HepG2 (cell line): ENCODE data around the gene OR51E2. TPM values are rescaled to one million over a fixed set of nuclear protein-coding genes. Genes with fewer than 3 reads are reported as not detected.

Experiments used
- ATAC-seq: fragments of 200-7000 bp; cut with Tn5 transposase; 3 replicates; pipeline ENCODE4 v1.9.1; 2020; ENCODE audit warnings: mild to moderate bottlenecking, moderate library complexity
- BruUV-seq: library from RNA; stranded (reverse); fragments of 400-500 nt; replicated peaks from 2 replicates; lab custom pipeline; 2021; lab: Mats Ljungman, UMichigan
- CTCF ChIA-PET: fragments of 300-600 bp; formaldehyde crosslinking; extraction: SDS; loops from one replicate; lab custom pipeline; 2021; ENCODE audit warnings: low total read pairs, inconsistent platforms, low intra/inter-chr PET ratio; lab: Yijun Ruan, JAX
- POLR2A ChIA-PET: fragments of 350-600 bp; sonication (Branson Sonifier 250); formaldehyde crosslinking; loops from one replicate; lab custom pipeline; 2020; ENCODE audit warnings: antibody characterized with exemption, inconsistent platforms; lab: Yijun Ruan, JAX
- DNase-seq: peaks from one replicate; pipeline ENCODE4 v3.0.0-alpha.2; 2015; ENCODE audit warnings: low spot score
- FAIRE-seq: peaks from 3 replicates; lab custom pipeline; 2011; peaks lifted over from hg19 to GRCh38; lab: Jason Lieb, UNC
- H2AFZ ChIP-seq: one replicate; pipeline ENCODE4 v1.6.1; 2011; ENCODE audit warnings: low read length, inconsistent platforms
- H3K27ac ChIP-seq: fragments of 300-600 bp; 3 replicates; pipeline ENCODE4 v1.8.0; 2011; ENCODE audit warnings: mixed run types, mild to moderate bottlenecking, mixed read lengths, low read length, inconsistent platforms; ENCODE audit not compliant: insufficient read depth; ENCODE audit errors: extremely low read length
- H3K27me3 ChIP-seq, 2 experiments: fragments of 200-600 bp in 1 of 2; 2 replicates in 1 of 2; 3 replicates in 1 of 2; pipeline versions ENCODE4 v1.6.0 to v1.8.0; 2011; ENCODE audit warnings: low read length in 2 of 2, mild to moderate bottlenecking in 2 of 2, moderate library complexity in 2 of 2, inconsistent platforms in 1 of 2; ENCODE audit not compliant: insufficient read depth in 2 of 2, control insufficient read depth in 1 of 2
- H3K36me3 ChIP-seq, 2 experiments: fragments of 200-600 bp in 1 of 2; replicated peaks in 1 of 2; 2 replicates in 1 of 2; 3 replicates in 1 of 2; pipeline versions ENCODE4 v1.5.1 to v1.8.0; 2011; ENCODE audit warnings: low read length in 2 of 2, inconsistent platforms in 1 of 2; ENCODE audit not compliant: insufficient read depth in 2 of 2, control insufficient read depth in 1 of 2
- H3K4me1 ChIP-seq: 2 replicates; pipeline ENCODE4 v1.5.1; 2012; ENCODE audit warnings: low read length, inconsistent platforms; ENCODE audit not compliant: insufficient read depth
- H3K4me2 ChIP-seq: 2 replicates; pipeline ENCODE4 v1.6.0; 2011; ENCODE audit warnings: low read depth, low read length, inconsistent platforms
- H3K4me3 ChIP-seq, 3 experiments: fragments of 200-600 bp in 1 of 3; sonication (generic), shearing (Covaris generic) in 1 of 3; replicated peaks in 1 of 3; 2 replicates each; pipeline ENCODE4 v1.5.1; 2011 to 2016; ENCODE audit warnings: low read length in 3 of 3, inconsistent platforms in 2 of 3, low read depth in 2 of 3, mild to moderate bottlenecking in 2 of 3, control low read depth in 1 of 3, mixed read lengths in 1 of 3; ENCODE audit not compliant: insufficient read depth in 1 of 3
- H3K79me2 ChIP-seq: one replicate; pipeline ENCODE4 v1.6.1; 2011; ENCODE audit warnings: low read length, inconsistent platforms; ENCODE audit not compliant: insufficient read depth
- H3K9ac ChIP-seq: 2 replicates; pipeline ENCODE4 v1.6.0; 2011; ENCODE audit warnings: mild to moderate bottlenecking, low read depth, low read length, inconsistent platforms; ENCODE audit not compliant: insufficient read depth
- H3K9me3 ChIP-seq: 2 replicates; pipeline ENCODE4 v1.5.1; 2012; ENCODE audit warnings: mild to moderate bottlenecking, low read length
- H4K20me1 ChIP-seq: 2 replicates; pipeline ENCODE4 v1.6.0; 2011; ENCODE audit warnings: inconsistent platforms, mild to moderate bottlenecking, low read length, moderate library complexity; ENCODE audit not compliant: insufficient read depth
- ATRX ChIP-seq: sonication (generic); formaldehyde crosslinking; IDR thresholded peaks from 2 replicates; pipeline ENCODE4 v1.4.0; 2020; ENCODE audit warnings: missing genetic modification reagents, borderline replicate concordance
- DRAP1 ChIP-seq: IDR thresholded peaks from 2 replicates; pipeline ENCODE4 v1.6.1; 2016; ENCODE audit warnings: missing genetic modification reagents, missing compliant biosample characterization
- ELF4 ChIP-seq: sonication (generic); formaldehyde crosslinking; IDR thresholded peaks from 2 replicates; pipeline ENCODE4 v1.5.0; 2020; ENCODE audit warnings: missing genetic modification reagents, mild to moderate bottlenecking, moderate library complexity, borderline replicate concordance
- KAT7 ChIP-seq: IDR thresholded peaks from 2 replicates; pipeline ENCODE4 v1.6.1; 2018; ENCODE audit warnings: borderline replicate concordance, missing compliant biosample characterization
- KIAA2018 ChIP-seq: sonication (generic); formaldehyde crosslinking; IDR thresholded peaks from 2 replicates; pipeline ENCODE4 v1.5.0; 2020; ENCODE audit warnings: mild to moderate bottlenecking, missing genetic modification reagents, borderline replicate concordance
- MTF2 ChIP-seq: sonication (generic); formaldehyde crosslinking; IDR thresholded peaks from 2 replicates; pipeline ENCODE4 v1.5.0; 2020; ENCODE audit warnings: missing genetic modification reagents, borderline replicate concordance
- SIX4 ChIP-seq: sonication (generic); formaldehyde crosslinking; IDR thresholded peaks from 2 replicates; pipeline ENCODE4 v1.4.0; 2020; ENCODE audit warnings: missing genetic modification reagents
- TFDP1 ChIP-seq: IDR thresholded peaks from 2 replicates; pipeline ENCODE4 v1.6.1; 2016; ENCODE audit warnings: missing compliant biosample characterization, missing genetic modification reagents, borderline replicate concordance
- THAP11 ChIP-seq: IDR thresholded peaks from 2 replicates; pipeline ENCODE4 v1.6.1; 2016; ENCODE audit warnings: missing biosample characterization, missing genetic modification reagents
- XRCC5 ChIP-seq: fragments of 200-400 bp; formaldehyde crosslinking; optimal IDR thresholded peaks from 2 replicates; pipeline ENCODE3; 2017; ENCODE audit warnings: mild to moderate bottlenecking, low read length
- ZFYVE20 ChIP-seq: sonication (generic); formaldehyde crosslinking; IDR thresholded peaks from 2 replicates; pipeline ENCODE4 v1.8.0; 2023; ENCODE audit warnings: low read depth, mild to moderate bottlenecking, moderate library complexity, missing genetic modification reagents, borderline replicate concordance
- ZNF589 ChIP-seq: sonication (generic); formaldehyde crosslinking; conservative IDR thresholded peaks from 2 replicates; pipeline ENCODE4 v1.8.0; 2022; ENCODE audit warnings: mild to moderate bottlenecking, moderate library complexity, missing genetic modification reagents
- ZSCAN25 ChIP-seq: sonication (generic); formaldehyde crosslinking; IDR thresholded peaks from 2 replicates; pipeline ENCODE4 v1.8.0; 2022; ENCODE audit warnings: mild to moderate bottlenecking, missing genetic modification reagents
- ZZZ3 ChIP-seq: sonication (generic); formaldehyde crosslinking; IDR thresholded peaks from 2 replicates; pipeline ENCODE4 v1.4.0; 2020; ENCODE audit warnings: missing genetic modification reagents, mild to moderate bottlenecking, borderline replicate concordance
- whole genome bisulfite sequencing: methylation state at CpG from one replicate; pipeline ENCODE4 v1.1.6; 2017; ENCODE audit warnings: low lambda C conversion rate; 5-methylcytosine and 5-hydroxymethylcytosine counted together
- in situ Hi-C: cut with HindIII; loops from 2 replicates; pipeline ENCODE4 v1.10.0; 2017; ENCODE audit warnings: low pct_unique_long_range_greater_than_20kb; ENCODE audit not compliant: extremely low pct_ligation_motif_present
- intact Hi-C: fragments of 100-400 bp; cut with micrococcal nuclease; formaldehyde crosslinking; loops from one replicate; pipeline ENCODE4 v1.10.0; 2022; ENCODE audit not compliant: unreplicated experiment
- polyA plus RNA-seq, 8 experiments: library from polyadenylated mRNA; depleted of rRNA in 3 of 8; stranded (reverse) in 7 of 8; unstranded in 1 of 8; fragments of >200 nt; fragmentation: Illumina TruSeq in 4 of 8; extraction: Trizol in 4 of 8; gene quantifications; 2 replicates each; pipeline versions ENCODE4 v1.2.1 to v1.2.3, GENCODE V29; 2011 to 2016; ENCODE audit warnings: low read depth in 4 of 8, missing spikeins in 1 of 8, mixed read lengths in 1 of 8; ENCODE audit not compliant: insufficient read depth in 1 of 8
- total RNA-seq, 5 experiments: library from RNA; depleted of rRNA; stranded (reverse); fragments of >200 nt; fragmentation: Illumina TruSeq; extraction: Trizol; gene quantifications; 2 replicates each; pipeline ENCODE4 v1.2.3, GENCODE V29; 2016; ENCODE audit warnings: low read depth in 1 of 5

Gene OR51E2
- total and polyA plus RNA-seq, 2 of the 13 experiments (the other 11 are each of a cell fraction or from before 2014, with no cell fraction given): not detected

- H3K27ac ChIP-seq: no peak within 1 kb of the TSS
- WGBS: 11% methylated on average over 14 of the region's 21 CpGs
- no peak within 1 kb of the TSS for H2AFZ ChIP-seq
- ATAC-seq (peak; percentile 96), FAIRE-seq (peak; percentile 51), DNase-seq (peak; percentile 41)
- in situ Hi-C loops (loop anchor here (5.0 kb wide), 1 partner anchor 370 kb away; no protein-coding TSS in a partner anchor), intact Hi-C loops (loop anchor here (1.0 kb wide), 1 partner anchor 367 kb away; no protein-coding TSS in a partner anchor)
- H3K36me3 ChIP-seq: no peaks in the 10 kb centered on the region
- ChIA-PET POLR2A (no interaction called here), CTCF (interaction anchor here (2.0 kb wide), 1 partner anchor 367 kb away, joined by 13 read pairs; no protein-coding TSS in a partner anchor)
- peaks cover 6% of the 10 kb centered on the region; the same call in 1 of the 2 replicates for H4K20me1 ChIP-seq
- no peak within 1 kb of the TSS for H3K4me2 ChIP-seq
- no peaks in the 10 kb centered on the region for H3K79me2 ChIP-seq
- BruUV-seq: no TSS peak
- no peak within 1 kb of the TSS for H3K4me3 ChIP-seq
- H3K9ac ChIP-seq: no peak within 1 kb of the TSS
- no peaks in the 10 kb centered on the region for H3K9me3 ChIP-seq
- H3K4me1 ChIP-seq: no peaks in the 10 kb centered on the region
- H3K27me3 ChIP-seq: peaks cover 0 to 16% of the 10 kb centered on the region in 2 experiments; a peak in 4 of 5 replicates
- TF ChIP-seq ZZZ3 (CRISPR knock-in tag): no peak
- TF ChIP-seq MTF2 (CRISPR knock-in tag): no peak
- TF ChIP-seq ZSCAN25 (CRISPR knock-in tag): no peak
- no peak for TF ChIP-seq ELF4 (CRISPR knock-in tag)
- TF ChIP-seq SIX4 (CRISPR knock-in tag): no peak
- TF ChIP-seq THAP11 (CRISPR knock-in tag): no peak
- TF ChIP-seq TFDP1 (CRISPR knock-in tag): no peak
- peak; percentile 74 for TF ChIP-seq XRCC5
- no peak for TF ChIP-seq DRAP1 (CRISPR knock-in tag)
- TF ChIP-seq ZFYVE20 (CRISPR knock-in tag): no peak
- TF ChIP-seq KIAA2018 (CRISPR knock-in tag): no peak
- TF ChIP-seq KAT7 (CRISPR knock-in tag): no peak
- no peak for TF ChIP-seq ATRX (CRISPR knock-in tag)
- no peak for TF ChIP-seq ZNF589
Observed at GRCh38 chr11:4636962-4637661, 60.5 kb downstream of the OR51E2 start, which contains the start of gene OR51D1. Gene OR51D1, plus strand, starts transcription at chr11:4637477. Its CDS starts 2,314 bp downstream, at chr11:4639791.
